ENCODE data around the gene POLR2E.

Gene POLR2E

DNA sequence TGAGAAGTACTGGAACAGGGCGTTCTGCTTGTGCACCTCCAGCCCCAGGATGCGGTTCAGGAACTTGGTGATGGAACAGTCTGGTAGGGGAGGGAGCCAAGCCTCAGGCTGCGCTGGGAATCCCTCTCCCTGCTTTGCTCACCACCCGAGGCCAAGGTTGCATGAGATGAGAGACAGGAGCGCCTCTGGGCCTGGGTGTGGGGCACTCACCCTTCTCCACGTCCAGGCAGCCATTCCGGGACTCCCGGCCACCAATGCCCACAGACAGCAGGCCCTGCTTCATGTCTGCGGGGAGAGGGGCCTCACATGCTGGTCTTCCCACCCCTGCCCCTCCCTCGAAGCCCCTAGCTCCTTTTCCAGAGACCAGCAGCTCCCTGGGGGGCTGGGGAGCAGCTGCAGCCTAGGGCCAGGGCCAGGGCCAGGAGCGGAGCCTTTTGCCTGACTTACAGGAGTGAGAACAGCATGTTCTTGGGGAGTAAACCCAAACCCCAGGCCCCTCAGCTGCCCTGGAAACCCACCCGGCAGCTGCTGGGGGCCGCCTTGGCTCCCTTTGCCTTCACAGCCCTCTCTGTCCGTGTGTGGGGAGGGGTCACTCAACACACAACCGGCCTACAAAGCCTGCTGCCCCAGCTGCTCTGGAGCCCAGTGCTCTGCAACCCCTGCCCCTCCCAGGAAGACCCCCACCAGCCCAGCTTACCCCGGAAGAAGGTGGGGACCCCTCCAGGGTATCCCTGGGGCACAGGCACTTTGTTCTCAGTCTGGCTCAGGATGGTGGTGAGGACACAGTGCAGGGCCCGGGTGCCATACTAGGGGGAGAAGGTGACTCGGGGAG is 15.8 kb upstream of the POLR2E start:
- DNase-seq (ENCODE audit: low spot score), result peak; percentile 31

DNA sequence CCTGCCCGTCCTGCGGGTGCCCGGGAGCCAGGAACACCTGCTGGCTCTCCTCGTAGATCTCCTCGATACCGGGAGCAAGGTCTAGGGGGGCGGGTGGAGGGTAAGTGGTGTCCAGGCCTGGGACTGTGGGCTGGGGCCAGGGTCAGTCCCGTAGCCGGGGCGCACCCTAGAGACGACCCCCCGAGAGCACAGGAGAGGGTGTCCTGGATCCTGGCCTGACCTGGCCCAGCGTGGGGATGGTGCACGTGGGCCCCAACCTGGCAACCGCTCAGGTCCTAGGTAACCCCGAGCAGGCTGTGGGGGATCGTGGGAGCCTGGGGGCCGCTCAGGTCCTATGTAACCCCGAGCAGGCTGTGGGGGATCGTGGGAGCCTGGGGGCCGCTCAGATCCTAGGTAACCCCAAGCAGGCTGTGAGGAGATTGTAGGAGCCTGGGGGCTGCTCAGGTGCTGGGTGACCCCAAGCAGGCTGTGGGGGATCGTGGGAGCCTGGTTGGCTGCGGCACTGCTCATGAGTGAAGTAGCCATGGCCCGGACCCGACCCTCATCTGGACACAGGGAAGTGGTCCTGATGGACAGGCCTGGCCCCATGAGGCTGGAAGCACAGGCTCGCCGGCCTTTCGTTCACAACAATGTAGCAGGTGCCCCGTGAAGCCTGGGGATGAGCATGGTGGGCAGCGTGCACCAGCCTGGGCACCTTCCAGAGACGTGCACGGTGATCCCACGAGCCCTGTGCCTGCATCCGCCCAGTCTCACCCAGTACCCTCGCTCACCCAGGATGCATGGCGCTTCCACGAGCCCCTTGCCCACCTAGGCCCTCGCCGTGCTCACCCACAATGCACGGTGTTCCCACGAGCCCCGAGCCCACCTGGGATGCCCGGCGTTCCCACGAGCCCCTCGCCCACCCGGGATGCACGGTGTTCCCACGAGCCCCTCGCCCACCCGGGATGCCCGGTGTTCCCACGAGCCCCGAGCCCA is 14.8 kb upstream of the POLR2E start:
- no peak for DNase-seq (ENCODE audit: low spot score)

DNA sequence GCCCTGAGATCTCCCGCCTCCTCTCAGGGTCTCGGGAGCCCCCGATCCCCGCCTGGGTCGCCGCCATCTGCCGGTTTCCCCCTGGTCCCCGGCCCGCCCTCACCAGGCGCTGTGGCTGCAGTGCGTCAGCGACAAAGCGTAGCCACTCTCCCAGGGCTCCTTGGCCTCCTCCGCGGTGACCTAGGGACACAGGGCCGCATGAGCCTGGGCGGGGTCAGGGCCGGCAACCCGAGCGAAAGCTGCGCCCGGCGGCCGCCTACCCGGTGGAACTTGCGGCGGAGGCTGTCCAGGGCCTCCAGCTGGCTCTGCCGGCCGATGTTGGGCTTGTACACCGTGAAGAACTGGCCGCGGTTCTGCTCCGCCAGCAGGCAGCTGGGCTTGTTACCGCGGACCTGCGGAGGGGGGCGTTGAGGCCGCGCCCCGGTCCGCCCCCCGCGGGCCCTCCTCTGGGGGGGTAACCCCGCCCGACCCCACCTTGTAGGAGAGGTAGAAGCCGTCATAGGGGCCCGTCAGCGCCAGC is 13.9 kb upstream of the POLR2E start:
- no peak for DNase-seq (ENCODE audit: low spot score)

DNA sequence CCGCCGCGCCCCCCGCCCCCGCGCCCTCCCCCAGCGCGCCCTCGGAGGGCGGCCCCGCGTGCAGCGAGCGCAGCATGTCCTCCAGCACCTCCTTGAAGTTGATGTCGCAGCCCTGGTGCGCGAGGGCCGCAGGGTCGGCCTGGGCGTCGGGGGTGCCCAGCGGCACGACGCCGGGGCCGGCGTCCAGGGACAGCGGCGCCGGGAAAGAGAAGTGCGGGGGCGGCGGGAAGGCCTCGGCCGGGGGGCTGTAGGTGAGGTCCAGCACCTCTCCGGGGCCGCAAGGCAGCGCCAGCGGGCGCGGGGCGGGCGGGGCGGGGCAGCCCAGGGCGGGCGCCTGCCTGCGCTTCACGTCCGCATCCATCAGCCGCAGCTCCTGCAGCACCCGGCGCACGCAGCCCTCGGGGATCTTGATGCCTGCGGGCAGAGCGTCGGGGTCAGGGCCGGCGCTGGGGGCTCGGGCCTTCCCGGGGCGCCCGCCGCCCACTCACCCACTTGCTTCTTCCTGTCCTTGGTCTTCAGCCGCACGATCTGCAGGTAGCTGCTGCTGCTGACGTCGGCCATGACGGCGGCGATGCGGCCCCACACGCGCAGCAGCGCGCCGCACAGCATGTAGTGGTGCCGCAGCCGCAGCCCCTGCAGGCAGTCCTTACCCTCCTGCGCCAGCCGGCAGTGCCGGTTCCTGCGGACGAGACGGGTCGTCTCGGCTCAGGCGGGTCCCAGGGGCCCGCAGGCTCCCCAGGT is 13.3 kb upstream of the POLR2E start:
- DNase-seq (ENCODE audit: low spot score), result no peak

DNA sequence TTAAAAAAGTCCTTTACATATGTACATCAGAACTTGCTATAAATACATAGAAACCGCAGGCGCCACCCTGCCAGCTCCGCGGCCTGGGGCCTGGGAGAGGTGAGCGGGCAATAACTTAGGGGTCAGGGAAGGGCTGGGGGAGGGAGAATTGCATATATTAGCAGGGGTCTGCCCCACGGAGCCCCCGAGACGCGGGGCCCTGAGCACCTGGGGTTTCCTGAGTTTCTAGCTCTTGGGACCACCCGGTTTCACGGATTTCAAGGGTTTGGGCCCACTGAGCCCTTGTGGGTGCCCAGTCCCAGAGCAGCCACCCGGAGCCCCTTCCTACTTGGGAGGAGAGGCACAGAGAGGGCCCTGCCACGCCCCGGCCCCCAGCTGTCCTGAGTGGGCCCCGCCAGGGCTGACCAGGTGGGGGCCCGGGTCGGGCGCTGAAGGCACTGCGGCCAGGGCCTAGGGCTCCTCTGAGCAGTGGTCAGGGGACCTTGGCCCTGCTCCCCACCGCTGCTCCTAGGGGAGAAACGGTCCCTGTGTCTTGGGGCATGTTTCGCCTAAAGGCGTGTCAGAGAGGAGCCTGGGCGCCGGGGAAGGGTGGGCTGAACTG is 12.6 kb upstream of the POLR2E start:
- no peak for DNase-seq (ENCODE audit: low spot score)

DNA sequence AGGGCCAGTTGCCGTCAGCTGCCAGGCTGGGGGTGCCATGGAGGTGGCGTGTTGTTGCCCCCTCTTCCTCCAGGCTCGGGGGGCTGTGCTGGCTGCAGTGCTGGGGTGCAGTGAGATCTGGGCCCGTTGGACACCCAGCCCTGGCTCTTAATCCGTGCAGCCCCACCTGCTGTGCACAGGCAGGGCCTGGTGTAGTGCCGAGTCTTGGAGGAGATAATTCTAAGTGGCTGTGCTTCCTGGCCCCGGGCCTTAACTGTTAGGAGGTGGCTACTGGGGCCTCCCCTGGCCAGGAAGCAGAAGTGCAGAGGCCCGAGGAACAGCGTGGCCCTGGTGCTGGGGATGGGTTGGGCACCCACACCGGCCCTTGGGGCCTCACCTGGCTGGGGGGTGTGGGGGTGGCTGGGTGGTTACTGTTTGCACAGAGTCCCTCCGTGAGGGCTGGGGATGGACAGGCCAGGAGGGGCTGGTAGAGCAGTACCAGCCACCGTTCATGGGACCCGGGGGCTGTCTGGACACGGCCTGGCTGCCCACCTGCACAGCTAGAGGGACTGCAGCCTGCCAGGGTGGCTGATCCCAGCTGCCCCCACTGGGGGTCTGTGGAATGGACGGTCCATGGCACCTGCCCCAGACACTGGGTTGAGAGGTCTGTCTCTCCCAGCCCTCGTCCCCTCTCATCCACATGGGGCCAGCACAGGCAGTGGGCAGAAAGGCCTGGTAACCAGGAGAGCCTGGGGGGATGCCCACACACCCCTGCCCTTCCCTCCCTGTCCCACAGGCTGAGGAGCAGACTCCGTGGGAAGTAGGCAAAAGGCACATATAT is 11.9 kb upstream of the POLR2E start:
- DNase-seq (ENCODE audit: low spot score), result no peak

DNA sequence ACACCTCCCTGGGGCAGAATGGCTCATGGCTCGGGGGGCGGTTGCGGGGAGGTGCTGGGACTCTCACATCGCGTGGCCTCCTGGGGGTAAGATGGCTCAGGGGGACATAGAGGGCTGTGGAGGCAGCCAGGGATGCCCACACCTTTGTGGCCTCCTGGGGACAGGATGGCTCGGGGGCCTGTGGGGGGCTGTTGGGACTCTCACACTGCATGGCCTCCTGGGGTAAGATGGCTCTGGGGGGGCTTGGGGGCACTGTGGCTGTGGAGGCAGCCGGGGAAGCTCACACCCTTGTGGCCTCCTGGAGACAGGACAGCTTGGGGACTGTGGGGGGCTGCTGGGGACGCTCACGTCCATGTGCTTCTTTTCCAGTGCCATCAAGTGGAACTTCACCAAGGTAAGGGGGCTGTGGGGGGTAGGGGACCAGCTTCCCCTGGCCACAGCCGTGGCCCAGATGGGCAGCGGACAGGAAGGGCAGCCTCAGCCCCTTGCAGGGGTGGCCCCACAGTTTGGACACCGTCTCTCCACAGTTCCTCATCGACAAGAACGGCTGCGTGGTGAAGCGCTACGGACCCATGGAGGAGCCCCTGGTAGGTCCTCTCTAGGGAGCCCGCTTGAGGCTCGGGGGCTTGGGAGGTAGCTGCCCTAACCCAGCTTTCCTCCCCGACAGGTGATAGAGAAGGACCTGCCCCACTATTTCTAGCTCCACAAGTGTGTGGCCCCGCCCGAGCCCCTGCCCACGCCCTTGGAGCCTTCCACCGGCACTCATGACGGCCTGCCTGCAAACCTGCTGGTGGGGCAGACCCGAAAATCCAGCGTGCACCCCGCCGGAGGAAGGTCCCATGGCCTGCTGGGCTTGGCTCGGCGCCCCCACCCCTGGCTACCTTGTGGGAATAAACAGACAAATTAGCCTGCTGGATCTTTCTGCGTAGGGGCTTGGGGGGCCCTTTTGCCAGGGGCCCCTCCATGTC is 11.0 kb upstream of the POLR2E start:
- no peak for DNase-seq (ENCODE audit: low spot score)

DNA sequence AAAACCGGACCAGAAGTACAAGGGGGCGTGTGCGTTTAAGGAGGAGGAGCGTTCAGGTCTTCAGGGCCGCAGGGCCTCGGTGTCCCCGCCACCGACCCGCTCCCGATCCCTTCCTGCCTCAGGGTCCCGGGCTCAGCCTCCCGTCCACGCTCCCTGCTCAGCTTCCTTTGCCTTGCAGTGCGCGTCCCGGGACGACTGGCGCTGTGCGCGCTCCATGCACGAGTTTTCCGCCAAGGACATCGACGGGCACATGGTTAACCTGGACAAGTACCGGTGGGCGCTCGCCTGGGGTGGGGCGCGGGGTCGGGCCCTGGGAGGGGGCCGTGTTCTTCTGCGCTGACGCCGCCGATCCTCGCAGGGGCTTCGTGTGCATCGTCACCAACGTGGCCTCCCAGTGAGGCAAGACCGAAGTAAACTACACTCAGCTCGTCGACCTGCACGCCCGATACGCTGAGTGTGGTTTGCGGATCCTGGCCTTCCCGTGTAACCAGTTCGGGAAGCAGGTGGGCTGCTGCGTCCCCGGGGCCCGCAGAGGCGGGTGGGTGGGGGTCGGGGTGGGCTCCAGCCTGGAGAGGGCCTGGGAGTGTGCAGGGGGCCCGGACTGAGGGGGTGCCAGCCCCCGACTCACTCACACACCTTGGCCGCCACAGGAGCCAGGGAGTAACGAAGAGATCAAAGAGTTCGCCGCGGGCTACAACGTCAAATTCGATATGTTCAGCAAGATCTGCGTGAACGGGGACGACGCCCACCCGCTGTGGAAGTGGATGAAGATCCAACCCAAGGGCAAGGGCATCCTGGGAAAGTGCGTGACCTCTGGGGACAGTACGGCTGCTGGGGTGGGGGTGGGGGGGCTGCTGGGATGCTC is 10.1 kb upstream of the POLR2E start:
- no peak for DNase-seq (ENCODE audit: low spot score)

DNA sequence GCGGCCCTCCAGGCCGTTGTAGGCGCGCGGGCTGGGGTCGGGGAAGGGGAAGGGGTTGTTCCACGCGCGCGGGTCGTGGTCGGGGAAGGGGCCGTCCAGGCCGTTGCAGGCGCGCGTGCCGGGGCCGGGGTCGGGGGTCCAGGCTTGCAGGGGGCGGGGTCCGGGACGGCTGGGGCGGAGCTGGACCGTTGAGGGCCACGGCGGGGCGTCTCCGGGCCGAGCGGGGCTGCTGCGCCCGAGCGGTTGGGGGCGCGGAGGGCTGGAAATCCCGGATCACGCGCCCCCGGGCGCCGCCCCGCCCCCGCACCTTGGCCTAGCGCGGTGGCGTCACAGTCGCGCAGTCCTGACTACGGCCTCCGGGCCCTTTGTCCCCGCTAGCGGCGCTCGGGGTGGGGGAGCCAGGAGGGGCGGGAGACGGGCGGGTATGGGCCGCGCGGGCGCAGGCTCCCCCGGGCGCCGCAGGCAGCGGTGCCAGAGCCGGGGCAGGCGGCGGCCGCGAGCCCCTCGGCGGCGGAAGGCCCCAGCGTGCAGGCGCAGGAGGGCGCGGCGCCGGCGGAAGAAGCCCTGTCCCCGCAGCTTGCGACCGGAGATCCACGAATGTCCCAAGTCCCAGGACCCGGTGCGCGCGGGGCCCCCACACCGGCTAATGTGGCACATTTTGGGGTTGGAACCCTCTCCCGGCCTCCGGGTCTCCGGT is 9.3 kb upstream of the POLR2E start:
- DNase-seq (ENCODE audit: low spot score), result peak; percentile 59

DNA sequence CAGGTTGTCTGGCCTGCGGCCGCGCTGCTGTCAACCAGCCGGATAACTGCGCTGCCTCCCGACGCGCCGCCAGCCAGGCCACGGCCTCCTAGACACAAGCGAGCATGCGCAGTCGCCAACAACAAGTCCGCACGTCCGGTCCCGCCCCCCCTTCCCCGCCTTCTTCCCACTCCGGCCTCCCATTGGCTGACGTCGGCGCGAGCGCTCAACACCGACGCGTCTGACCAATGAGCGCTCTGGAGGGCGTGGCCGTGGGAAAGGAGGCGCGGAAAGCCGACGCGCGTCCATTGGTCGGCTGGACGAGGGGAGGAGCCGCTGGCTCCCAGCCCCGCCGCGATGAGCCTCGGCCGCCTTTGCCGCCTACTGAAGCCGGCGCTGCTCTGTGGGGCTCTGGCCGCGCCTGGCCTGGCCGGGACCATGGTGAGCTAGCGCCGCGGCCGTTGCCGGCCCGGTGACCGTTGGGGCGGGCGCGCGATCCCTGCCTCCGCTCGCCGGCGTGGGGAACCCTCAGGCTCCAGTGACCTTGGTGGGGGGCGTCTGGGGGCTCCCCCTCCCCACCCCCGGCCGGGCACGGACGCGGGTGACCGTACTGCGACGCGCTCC is 8.6 kb upstream of the POLR2E start, which contains the start of gene GPX4:
Gene GPX4, plus strand, starts transcription at position 287 of the 603 bp plus-strand sequence. Its CDS starts 50 bp downstream, at position 337.
- peak; percentile 91 for DNase-seq (ENCODE audit: low spot score)

DNA sequence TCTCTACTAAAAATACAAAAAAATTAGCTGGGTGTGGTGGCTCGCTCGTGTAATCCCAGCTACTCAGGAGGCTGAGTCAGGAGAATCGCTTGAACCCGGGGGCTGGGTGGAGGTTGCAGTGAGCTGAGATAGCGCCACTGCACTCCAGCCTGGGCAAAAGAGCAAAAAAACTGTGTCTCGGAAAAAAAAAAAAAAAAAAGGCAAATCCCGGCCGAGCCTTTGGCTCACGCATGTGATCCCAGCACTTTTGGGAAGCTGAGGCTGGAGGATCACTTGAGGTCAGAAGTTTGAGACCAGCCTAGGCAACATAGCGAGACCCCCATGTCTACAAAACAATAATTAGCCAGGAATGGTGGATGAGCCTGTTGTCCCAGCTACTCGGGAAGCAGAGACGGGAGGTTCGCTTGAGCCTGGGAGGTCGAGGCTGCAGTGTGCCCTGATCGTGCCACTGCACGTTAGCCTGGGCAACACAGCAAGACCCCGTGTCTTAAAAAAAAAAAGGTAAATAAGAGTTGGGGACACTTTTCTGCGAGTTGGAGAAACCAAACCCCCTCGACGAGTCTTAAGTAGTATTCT is 8.0 kb upstream of the POLR2E start:
- no peak for DNase-seq (ENCODE audit: low spot score)

DNA sequence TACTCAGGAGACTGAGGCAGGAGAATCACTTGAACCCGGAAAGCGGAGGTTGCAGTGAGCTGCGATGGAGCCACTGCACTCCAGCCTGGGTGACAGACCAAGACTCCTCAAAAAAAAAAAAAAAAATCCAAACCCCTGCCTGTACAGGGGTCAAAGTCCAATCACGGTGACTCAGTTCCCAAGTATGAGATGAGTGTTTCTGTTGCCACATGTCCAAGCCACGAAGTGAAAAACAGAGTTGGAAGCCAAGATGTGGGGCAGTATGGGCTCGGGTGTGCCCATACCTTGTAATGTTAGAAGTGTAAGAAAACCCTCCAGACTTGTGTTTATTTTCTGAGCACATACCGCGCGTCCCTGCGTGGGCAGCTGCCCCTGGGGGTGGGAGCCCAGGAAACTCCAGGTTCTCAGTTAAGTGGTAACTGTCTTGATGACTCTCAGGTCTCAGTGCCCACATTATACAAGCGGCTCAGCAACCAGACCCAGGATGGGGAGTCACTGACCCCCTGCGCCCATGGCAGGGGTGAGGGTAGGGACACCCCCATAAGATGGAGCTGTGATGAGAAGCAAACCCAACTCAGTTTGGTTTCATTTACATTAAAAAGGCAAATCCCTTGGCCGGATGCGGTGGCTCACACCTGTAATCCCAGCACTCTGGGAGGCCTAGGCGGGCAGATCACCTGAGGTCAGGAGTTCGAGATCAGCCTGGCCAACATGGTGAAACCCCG is 7.4 kb upstream of the POLR2E start:
- DNase-seq (ENCODE audit: low spot score), result peak; percentile 94

DNA sequence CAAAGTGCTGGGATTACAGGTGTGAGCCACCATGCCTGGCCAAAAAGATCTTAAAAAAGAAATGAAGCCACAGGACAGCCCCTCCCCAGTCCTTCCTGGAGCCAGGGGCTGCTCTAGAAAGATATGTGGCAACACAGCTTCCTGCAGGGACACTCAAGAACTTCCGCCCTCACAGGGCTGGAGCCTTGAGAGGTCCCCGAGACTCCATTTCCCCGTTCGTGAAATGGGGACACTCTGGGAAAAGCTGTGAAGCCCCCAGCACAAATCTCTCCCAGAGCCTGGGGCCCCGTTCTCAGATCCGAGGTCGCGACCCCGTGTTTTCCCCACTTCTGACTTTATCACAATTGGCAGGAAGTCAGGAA is 6.1 kb upstream of the POLR2E start:
- DNase-seq (ENCODE audit: low spot score), result no peak

DNA sequence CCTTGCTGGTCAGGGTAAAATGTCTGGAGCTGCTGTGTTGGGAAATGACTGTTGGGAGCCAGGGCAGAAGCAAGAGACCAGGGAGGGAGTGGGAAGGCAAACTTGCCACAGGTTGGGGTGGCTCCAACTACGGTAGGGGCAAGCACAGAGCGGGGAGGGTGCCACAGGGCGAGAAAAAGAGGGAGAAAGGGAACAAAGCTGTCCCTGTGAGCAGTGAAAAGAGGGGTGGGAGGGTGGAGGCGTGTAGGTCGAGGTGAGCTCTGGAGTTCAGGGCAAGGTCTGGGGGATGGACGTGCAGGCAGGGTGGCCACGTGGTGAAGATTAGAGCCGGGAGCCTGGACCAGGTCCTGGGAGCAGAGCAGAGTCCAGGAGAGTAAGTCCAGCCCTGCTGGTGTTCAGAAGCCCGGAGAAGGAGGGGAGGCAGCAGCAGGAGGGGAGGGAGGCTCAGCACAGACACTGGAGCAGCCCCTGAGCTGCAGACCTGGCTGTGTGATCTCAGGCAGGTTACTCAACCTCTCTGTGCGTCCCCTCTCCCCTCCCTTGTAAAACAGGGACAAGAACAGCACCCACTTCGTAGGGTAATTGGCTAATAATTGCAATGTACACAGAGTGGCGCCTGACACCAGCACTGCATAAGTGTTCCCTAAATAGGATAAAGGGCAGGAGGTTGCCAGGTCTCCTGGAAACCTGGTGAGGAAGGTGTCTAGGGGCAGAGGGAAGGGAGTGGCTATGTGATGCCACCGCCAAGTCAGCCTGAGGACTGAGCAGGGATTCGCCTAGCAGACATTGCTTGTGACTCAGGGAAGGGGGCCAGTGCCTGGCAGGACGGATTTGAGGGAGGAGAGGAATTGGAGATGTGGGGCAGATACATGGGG is 3.2 kb upstream of the POLR2E start:
- DNase-seq (ENCODE audit: low spot score), result peak; percentile 39

DNA sequence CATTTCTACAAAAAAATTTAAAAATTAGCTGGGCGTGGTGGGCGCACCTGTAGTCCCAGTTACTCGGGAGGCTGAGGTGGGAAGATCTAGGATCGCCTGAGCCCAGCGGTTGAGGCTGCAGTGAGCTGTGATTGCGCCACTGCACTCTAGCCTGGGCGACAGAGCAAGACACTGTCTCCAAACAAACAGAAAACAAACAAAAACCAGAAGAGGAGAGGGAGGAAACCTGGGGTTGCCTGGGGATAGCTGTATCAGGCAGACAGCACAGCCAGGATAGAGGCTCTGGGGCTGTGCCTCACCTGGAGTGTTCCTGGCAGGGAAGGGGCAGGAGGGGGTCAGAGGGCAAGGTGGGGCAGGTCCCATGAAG is 2.6 kb upstream of the POLR2E start:
- DNase-seq (ENCODE audit: low spot score), result no peak

DNA sequence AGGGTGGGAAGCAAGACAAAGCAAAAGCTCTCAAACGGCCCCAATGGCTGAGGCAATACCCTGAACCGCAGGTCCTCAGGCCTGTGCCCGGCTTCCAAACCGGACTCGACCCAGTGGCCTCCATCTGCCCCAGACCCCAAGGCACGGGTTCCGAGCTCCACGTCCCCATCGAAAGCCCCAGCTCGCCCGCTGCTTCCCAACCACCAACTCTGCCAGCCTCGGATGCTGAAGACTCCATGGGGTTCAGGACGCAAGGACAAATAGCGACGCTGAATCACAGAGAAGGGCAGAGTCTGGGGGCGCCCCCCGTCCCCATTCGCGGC is 559 bp downstream of the POLR2E start:
- no peak for DNase-seq (ENCODE audit: low spot score)

Data from SW480 (cell line).